Cerebellar cortex (tissue), 1 donor: ENCODE data around the gene PEX14.
"Not testable (repeated sequence)": the region's sequence is repeated elsewhere in the genome, so short reads cannot be mapped to it uniquely, and the experiment has no call there.

ENCODE experiments used
- DNase-seq: peaks from one replicate; pipeline ENCODE4 v3.0.0-alpha.2; 2015; ENCODE audit warnings: low spot score

The PEX14 gene

DNA sequence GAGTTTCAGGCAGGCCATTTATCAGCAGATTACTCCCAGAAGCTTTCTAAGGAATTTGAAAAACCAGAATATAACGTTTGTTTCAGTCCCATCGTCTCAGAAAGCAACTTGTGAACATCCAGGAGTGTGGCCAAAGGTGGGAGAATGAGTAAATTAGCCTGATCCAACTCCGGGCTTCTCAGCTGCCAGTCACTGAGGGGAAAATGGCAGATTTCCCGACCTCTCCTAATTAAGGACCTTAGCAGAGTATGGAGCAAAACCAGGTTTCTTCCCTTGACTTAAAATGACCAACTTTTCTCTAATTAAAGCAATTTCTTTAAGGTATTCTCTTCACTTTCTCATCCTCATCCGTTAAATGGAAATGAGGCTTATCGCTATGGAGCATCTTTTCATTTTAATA lies 23.9 kb upstream of the PEX14 start:
- DNase-seq: no peak

DNA sequence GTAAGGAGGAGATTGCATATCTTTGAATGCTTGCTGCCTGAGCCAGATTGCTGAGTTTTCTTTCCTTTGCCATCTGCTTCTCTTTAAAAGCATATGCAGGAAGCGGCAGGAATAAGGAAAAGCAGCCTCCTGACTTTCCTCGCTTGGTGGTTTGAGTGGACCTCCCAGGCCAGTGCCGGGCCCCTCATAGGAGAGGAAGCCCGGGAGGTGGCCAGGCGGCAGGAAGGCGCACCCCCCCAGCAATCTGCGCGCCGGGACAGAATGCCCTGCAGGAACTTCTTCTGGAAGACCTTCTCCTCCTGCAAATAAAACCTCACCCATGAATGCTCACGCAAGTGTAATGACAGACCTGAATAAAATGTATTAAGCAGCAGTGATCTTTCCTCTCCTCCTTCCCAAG lies 23.5 kb upstream of the PEX14 start:
- DNase-seq: no peak

DNA sequence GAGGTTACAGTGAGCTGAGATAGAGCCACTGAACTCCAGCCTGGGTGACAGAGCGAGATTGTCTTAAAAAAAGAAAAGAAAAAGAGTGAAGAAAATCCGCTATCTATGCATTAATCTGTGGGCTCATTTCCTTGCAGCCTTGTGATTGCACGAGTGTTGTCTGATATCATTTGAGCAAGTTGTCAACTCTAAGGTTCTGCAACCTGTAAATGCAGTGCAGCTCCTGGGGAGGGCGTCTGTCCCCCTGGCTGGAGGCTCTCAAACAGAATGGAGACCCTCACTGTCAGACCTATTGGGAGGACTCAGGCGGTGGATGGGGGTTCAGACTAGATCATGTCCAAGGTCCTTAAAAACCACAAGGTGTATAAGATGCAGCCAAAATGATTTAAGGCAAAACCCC lies 18.7 kb upstream of the PEX14 start:
- DNase-seq: no peak

DNA sequence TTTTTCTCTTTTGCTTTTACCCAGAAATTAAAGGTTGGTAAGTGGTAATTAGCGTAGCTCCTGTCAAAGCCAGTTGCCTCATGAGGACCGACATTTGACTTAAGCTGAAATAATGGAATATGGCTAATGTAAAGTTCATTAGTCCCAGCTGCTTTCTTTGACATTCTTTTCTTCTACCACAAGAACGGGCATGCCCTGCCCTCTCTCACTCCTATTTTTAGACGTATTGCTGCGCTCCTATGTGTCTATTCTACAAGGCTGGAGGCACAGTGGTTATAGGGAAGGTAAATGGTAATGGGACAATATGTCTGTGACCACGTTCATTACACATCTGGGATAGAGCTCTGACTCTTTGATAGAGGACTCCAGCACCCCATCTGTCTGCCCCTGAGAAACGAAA lies 18.1 kb upstream of the PEX14 start:
- no peak for DNase-seq

DNA sequence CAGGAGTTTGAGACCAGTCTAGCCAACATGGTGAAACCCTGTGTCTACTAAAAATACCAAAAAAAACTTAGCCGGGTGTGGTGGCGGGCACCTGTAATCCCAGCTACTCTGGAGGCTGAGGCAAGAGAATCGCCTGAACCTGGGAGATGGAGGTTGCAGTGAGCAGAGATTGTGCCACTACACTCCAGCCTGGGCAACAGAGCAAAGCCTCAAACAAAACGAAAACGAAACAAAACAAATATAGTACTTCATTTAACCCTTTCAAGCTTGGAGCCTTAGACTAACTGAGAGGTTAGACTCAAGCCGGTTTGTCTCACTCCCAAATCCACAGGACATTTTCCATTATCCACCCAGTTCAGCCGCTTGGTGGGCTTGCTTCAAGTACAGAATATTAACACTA lies 17.3 kb upstream of the PEX14 start:
- not testable (repeated sequence) for DNase-seq

DNA sequence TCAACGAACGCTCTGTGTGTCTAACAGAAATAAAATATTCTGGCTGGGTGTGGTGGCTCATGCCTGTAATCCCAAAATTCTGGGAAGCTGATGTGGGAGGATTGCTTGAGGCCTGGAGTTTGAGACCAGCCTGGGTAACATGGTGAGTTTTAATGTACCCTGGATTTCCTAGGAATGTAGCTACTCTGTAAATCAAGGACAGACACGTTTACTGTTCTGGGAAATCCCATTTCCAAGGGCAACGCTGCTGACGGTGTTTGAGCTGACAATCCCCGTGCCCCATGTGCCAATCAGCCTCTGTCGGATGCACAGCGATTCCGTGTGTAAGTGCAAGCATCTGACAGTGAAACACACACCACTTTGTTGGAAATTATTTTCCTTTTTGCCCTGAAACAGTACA lies 16.9 kb upstream of the PEX14 start:
- no peak for DNase-seq

DNA sequence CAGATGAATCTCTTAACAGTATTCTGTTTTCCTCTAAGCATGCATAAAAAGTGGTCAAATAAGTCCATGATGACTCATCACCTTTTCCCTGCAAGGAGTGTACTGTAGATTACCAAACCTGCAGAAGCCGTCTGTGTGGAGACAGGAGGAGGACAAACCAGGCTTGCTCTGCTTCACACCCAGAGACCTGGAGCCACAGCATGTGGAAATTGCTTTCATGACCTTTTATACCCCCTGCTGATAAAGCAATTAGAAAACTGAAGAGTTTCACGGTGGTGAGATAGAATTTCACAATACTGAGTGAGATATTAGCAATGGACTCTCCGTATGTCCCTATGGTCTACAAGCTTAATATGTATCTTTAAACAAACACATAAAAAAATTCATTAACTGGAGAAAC lies 15.6 kb upstream of the PEX14 start:
- no peak for DNase-seq

DNA sequence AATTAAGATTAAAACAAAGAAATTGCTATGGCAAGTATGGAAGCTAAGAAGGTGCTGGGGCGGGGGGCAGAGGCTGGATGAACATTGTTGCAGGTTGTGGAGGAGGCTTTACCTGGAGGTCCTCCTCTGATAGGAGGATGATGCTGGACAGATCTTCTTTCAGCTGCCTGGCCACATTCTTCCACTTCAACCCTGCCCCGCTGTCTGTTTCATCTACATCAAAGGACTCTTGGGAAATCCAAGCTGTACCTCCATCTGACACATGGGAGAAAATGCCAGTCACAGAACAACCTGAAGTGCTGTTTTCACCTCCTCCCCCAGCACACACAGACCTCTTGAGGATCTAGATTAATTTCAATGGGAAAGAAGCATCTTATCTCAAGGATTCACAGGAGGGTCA lies 7.7 kb upstream of the PEX14 start:
- DNase-seq: no peak

DNA sequence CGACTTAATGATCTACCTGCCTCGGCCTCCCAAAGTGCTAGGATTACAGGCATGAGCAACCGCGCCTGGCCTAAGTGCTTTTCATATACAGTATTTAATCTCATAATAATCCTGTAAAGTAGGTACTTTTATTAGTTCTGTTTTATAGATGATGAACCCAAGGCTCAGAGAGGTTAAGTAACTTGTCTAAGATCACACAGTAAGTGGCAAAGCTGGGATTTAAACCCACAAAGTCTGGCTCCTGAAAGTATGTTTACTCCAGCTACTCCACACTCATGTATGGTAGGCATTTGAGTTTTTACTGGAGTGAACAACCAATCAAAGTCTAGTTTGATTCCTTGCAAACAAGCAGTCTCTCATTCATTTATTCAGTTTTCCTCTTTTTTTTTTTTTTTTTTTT lies 4.7 kb upstream of the PEX14 start:
- DNase-seq: no peak

DNA sequence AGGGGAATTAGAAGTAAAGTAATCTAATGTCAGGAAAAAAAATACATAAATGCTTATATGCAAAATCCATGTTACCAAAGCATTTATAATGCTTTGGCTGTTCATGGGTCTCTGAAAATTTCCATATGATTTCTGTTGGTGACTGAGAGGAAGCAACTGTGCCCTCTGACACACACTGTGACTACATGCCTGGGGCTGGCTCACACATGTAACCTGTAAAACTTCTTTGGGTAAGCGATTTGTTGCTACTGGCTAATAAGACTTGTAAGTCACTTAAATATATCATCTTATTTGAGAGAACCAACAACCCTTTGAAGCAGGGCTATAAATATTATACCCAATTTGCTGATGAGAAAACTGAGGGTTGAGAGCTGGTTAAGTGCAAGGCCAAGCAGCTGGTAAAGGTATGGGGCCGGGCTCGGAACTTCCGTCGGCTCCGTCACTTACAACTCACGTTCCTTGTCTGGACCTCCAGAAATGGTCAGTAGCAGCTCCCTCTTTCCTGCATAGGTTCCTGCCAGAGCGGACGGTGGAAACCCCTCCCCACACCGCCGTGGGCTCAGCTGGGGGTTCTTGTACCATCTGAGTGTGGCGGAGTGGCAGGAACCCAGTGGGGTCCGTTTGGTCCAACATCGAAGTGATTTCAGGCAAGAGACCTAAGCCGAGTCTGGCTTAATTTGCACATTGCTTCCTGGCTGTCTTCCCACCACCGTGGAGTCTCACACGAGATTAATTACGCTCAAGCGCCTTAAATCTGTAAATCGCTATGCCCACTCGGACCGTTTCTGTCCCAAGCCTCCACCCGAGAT lies 3.1 kb upstream of the PEX14 start:
- DNase-seq: no peak

DNA sequence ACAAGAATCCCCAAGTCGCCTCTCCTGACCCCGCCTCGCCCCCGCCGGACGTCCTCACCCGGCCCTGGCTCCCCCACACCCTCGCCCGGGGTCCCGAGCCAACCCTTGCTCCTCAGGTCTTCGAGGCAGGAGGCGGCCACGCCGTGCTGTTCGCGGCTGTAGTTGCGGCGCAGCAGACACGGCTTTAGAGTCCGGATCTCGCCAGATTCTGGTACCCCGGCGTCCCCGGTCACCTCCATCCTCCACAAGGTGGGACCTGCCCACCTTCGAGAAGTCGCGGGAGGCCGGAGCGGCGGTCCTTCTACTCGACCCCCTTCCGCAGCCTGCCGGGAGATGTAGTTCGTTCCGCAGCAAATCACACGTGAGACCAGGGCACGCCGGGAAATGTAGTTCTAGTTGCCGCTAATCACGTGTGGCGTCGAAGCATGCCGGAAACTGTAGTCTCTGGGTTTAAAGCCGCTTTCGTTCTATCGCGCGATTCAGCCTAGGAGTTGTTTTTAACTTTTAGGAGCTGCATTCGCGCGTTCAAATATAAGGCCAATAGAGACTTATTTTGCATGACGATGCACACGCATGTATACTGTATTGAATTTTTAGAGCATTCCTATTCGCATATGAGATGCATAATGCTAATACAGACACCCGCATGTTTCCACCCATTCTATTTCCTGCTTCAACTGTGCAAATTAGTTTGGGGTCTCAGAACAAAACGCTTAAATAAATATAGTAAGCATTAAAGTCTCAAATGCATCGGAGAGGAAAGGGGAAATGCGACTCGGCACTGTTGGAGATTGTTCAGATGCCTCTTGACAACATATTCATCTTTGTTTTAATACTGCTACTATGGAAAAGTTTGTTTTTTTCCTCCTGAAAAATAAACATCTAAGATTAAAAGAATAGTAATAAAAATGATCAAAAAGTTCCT lies 2.3 kb upstream of the PEX14 start, which contains the start of gene DFFA:
DFFA (minus strand) TSS at position 310 of the 925 bp plus-strand sequence; CDS start at position 239, 71 bp downstream.
- peak; percentile 98 for DNase-seq

DNA sequence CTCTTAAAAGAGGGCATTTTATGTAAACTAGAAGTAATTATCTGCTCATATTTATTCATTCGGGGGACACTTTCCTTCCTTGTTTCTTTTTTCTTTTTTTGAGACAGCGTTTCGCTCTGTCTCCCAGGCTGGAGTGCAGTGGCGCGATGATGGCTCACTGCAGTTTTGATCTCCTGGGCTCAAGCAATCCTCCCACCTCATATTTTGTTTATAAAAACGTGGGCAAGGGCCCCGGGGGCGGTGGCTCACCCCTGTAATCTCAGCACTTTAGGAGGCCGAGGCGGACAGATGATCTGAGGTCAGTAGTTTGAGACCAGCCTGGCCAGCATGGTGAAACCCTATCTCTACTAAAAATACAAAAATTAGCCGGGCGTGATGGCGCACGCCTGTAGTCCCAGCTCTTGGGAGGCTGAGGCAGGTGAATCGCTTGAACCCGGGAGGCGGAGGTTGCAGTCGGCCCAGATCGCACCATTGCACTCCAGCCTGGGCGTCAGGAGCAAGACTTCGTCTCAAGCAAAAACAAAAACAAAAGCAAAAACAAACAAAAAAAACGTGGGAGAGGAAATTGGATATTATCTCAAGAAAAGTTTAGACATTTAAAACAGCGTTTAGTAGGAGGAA lies 1.5 kb upstream of the PEX14 start:
- DNase-seq: no peak

DNA sequence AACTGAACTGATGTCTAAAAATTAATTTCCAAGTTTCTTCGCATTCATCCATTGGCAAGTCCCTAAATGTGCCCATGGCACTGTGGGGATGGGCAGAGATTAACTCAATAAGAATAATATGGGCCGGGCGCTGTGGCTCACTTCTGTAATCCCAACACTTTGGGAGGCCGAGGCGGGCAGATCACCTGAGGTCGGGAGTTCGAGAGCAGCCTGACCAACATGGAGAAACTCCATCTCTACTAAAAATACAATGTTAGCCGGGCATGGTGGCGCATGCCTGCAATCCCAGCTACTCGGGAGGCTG lies 489 bp upstream of the PEX14 start:
- not testable (repeated sequence) for DNase-seq

DNA sequence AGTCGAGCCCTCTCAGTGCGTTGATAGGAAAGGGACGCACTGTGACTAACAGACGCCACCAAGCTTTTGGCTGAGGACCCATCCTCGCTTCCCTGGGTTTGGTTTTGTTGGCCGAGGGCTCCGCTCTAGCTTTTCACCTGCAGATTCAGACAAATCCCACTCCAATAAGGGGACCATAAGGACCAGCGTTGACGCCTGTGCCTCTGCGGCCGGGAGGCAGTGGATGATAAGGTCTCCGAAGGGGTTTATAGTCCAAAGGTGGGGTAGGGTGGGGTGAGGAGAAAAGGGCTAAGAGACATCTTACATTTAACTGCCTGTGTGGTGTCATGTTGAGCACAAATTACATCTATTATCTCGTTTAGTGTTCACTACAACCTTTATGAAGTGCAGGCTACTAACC lies 760 bp downstream of the PEX14 start:
- DNase-seq: no peak

DNA sequence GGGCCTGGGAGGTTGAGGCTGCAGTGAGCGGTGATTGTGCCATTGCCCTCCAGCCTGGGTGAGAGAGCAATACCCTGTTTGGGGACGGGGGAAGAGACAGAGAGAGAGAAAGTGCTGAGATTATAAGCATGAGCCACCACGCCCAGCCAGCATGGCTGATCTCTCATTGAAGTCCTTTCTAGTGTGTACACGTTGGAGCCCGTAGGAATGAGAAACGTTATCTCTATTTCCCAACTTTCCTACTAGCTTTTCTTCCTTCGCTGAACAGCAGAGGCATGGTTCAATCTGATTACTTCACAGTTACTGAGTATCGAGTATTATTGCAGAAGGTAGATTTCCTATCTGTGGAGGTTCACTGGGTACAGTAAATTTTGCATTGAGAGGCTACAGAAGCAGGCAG lies 4.5 kb downstream of the PEX14 start:
- no peak for DNase-seq

DNA sequence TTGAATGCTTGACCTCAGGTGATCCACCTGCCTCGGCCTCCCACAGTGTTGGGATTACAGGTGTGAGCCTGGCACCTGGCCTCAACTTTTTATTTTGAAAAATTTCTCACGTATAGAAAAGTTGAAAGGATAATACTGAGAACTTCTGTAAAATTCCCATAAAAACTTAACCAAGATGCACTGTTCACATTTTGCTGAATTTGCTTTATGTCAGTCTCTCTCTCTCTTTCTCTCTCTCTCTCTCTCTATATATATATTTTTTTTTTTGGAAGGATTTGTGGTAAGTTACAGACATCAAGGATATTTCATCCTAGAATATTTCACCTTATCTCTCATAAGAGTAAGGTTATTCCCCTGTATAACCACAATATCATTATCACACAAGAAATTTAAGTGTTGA lies 5.9 kb downstream of the PEX14 start:
- no peak for DNase-seq

DNA sequence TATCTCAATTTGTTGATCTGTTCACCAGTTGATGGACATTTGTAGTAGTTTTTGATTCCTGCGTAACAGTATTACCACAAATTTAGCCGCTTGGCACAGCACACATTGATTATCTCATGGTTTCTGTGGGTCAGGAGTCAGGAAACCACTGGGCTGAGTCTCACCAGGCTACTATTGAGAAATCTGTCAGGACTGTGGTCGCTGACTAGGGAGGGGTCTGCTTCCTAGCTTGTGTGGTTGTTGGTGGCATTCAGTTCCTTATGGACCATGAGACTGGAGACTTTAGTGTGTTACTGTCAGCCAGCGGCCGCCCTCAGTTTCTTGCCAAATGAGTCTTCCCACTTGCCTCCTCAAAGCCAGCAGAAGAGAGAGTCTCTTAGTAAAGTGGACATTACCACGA lies 9.8 kb downstream of the PEX14 start:
- no peak for DNase-seq

DNA sequence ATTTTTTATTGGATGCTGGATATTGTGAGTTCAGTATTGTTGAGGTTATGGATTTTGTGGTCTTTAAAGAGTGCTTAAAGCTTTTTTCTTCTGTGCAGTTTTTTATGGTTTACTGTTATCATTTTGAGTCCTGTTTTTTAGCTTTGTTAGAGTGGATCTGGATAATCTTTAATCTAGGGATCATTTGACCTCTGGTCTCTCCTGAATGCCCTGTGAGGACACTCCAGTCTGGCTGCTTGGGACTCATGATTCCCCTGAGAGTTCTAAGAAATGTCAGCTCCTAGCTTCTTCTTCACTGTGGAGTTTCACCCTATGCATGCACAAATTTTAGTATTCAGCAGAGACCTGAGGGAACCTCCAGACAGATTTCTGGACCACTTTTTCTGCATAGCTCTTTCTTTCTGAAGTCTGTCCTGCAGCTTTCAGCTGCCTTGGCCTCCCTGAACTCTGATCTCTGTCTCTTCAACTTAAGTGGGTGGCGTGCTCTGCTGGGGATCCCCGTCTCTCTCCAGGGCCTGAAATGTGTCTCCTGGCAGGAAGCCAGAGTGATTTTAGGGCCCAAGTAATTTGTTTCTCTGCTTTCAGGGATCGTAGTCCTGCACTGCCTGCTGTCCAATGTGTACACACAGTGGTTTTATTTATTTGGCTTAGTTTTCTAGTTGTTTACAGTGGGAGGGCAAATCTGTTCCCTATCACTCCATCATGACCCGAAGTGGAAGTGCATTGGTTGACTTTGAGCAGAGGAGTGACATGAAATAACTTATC lies 14.7 kb downstream of the PEX14 start:
- DNase-seq: no peak

DNA sequence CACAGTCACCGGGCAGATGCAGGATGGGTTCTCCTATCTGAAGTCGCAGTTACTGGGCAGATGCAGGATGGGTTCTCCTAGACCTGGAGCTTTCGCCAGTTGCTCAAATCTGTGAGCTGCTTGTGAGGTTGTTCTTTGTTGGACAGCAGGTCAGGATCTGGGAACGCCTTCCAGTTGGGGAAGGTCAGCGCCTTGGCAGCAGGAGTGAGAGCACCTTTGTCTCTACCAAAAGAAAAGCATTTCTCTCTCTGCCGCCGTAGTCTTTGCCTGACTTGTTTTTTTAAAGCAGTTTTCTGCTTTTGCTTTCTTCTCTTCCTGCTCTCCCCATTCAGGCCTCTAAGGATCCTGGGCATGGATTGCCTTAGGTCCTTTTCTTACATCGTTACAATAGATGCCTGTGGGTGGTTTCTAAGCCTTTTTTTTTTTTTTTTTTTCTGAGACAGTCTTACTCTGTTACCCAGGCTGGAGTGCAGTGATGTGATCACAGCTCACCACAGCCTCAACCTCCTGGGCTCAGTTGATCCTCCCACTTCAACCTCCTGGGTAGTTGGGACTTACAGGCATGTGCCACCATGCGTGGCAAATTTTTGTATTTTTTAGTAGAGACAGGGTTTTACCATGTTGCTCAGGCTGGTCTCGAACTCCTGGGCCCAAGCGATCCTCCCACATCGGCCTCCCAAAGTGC lies 15.7 kb downstream of the PEX14 start:
- DNase-seq: no peak

DNA sequence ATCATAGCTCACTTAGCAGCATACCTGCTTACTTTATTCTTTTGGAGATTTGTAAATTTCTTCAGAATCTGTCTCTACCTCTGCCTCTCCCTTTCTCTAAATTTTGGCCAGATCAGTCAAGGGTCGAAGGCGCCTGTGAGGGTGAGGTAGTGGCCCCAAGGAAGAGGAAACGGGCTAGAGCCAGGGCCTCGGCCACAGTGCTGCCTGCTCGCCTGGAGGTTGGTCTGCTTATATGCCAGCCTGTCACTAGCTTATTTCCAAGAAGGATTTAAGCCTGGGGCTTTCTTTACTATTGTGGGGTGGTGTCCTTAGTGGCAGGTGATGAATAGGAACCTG lies 19.6 kb downstream of the PEX14 start:
- no peak for DNase-seq

DNA sequence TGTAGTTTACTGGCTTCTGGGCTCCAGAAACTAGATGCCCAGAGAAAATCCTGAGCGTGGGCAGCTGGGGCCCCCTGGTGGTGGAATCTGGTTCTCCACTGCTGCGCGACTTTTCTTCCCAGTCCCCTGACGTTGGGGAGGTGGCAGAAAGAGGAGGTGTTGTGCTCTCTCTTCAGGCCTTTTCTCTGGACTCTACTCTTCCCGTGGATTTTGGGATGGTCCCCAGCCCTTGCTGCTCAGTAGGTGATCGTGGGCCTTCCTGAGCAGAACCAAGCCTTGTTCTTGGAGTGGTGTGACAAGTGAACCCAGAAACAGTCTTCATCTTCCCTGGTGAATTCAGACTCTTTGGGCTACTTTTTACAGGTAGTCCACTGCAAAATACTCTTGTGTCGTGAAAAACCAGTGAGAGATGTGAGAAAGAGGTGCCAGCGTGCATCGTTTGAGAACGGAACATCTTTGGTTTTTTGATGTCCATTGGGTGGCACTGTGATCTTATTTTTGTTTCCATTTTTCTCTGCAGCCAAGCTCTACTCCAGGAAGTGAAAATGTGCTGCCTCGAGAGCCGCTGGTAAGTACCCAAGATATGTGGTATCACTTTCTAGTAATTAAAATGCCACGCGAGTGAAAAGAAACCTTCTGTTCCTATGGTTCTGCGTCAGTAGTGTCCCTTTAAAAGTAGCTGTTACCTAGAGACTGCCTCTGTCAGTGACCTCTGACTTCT lies 20.2 kb downstream of the PEX14 start:
- DNase-seq: peak; percentile 74
